HG03521 (cell line): ENCODE measurements around the gene ABCC9.

Source experiments
- ATAC-seq: cut with Tn5 transposase; IDR thresholded peaks from one replicate; pipeline ENCODE4 v1.9.1; 2021; ENCODE audit warnings: mild to moderate bottlenecking, moderate library complexity; ENCODE audit not compliant: unreplicated experiment

The ABCC9 gene

DNA sequence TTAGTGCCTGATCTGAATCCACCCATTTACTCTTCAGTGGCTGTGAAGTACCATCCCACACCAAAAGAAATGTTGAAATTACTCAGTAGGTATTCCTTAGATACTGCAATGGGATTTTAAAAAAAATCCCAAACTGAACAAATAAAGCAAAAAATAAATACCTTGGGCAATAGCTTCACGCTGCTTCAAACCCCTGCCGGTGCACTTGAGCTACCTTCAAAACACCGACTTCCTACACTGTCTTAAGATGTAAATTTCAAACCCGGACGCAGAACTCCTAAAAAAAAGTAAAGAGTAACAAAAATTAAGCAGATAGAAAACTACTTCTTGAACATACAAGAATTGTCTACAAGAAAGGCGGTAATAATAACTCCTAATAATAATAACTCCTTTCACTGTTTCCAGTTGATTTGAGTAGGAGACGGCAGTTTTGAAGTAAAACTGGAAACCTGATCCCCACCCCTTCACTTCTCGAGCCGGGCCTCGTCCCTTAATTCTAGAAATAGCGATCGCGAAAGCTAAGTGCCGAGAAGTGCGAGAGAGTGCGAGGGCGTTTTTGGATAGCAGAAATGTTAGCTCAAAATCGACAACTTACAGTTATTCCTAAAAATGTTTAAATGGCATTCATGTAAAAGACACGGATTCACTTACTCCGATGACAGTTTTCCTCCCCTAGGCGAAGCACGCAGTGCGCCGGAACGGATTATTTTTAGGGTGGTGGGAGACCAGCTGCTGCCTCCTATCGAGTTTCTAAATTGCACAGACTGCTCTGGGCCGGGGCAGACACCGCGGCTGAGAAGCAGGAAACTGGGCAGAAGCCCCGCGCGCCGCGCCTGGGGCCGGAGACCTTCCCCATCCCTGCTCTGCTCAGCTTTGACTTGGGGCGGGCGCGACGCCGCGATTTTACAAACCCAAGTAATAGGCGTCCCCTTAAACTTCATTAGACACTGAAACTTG, at the start of gene ABCC9:
TSS of gene ABCC9 (minus strand) at position 878 of the 957 bp plus-strand sequence. CDS start 4,752 bp downstream, outside the sequence.
- ATAC-seq: no peak

DNA sequence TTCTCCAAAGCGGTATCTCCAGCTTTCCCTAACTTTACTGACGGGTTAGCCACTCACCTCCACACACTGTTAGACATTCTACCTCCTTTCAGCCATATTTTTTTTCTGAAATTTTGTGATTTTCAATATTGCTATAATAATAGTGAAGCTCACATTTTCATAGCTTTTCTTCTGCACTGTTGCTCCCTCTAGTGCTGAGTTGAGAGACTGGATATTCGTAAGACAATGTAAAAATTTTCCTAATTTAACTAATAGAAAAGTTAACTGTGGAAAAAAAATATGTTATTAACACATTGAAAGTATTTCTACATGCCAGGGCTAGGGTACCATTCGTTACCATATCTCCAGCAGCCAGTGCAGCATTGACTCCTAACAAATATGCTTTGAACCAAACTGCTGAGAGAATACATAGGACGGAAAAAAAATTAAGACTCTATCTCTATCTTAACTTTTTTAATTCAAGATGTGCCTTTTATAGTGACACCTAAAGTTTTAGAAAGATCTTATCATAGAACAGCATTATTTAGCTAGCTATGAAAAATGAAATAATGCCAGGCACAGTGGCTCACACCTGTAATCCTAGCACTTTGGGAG, 48.7 kb upstream of the ABCC9 start:
- ATAC-seq: no peak

DNA sequence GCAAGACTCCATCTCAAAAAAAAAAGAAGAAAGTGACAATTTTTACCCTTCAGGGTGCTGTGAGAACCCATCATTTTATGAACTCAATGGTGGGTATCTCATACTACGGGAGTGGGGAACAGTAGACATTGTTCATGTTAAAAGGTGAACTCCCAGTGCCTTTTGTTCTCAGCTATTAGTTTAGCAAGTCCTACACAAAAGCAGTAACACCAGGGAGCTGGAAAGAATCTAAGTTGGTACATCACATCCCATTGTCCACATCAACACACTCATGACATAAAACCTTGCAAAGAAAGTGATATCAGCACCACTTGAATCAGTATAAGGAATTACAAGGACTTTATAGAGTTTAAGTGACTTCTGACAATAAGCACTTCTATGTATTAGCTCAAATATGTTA, 47.4 kb upstream of the ABCC9 start:
- no peak for ATAC-seq

DNA sequence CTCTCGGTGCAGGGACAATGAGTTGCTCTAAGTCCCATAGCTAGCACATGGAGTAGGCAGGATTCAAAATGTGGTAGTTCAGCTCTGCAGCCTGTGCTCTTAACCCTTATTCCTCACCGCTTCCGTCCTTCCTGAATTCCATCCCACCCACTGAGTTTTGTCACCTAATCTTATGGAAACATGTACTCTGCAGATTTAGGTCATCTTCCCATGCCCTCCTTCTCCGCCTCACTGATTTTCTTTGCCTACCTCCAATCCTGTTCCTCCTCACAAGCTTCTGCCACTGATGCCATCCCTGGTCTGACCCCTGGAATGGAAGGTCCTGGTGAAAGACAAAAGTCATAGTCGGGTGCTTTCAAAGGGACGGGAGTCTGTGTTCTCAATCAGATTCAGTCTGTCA, 46.5 kb upstream of the ABCC9 start:
- no peak for ATAC-seq

DNA sequence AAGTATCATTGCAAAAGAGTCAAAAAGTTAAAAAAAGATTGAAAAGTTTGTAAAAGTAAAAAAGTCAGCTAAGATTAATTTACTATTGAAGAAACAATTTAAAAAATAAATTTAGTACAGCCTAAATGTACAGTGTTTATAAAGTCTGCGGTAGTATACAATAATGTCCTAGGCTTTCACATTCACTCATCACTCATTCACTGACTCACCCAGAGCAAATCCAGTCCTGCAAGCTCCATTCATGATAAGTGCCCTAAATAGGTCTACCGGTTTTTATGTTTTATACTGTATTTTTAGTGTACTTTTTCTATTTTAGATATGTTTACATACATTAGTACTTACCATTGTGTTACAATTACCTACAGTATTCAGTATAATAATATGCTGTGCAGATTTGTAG, 43.9 kb upstream of the ABCC9 start:
- no peak for ATAC-seq

DNA sequence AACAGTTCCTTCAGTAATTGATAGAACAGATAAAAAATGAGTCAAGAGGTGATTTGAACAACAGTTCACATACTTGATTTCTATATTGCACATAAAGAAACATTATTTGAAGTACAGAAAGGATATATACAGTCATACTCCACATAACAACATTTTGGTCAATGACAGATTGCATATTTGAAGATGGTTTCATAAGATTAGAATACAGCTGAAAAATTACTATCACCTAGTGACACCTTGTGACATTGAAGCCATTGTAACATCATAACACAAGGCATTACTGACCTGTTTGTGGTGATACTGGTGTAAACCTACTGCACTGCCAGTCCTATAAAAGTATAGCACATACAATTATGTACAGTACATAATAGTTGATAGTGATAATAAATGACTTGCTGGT, 43.1 kb upstream of the ABCC9 start:
- no peak for ATAC-seq

DNA sequence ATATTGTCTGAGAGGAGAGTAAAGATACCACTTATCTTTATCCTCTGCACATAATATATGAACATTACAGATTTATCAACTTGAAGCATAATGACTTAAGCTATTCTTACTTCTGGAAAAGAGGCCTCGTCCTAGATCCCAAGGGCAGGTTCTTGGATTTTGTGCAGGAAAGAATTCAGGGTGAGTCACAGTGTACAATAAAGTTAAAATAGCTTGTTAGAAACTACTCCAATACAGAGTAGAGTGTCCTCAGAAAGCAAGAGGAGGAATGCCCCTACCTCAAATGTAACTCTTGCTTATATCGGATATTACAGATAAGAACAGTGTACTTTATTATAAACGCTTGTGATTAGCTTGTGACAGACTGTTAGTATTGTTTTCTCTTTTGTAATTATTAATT, 41.9 kb upstream of the ABCC9 start:
- no peak for ATAC-seq

DNA sequence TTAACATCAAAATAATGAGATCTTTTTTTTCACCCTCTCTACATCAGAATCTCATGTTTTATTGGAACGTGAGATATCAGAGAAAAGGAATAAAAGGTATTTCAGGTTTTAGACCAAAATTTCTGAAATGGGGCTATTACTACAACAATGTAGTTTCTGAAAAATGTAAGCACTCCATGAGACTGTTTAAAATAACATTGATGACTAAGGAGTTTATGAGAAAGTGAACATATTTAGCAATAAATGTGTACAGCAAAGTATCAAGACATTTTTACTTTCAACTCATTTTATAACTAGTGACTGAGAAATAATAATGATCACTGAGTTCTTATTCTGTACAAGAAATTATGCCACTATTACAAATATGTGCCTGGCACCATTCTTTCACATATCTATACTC, 39.3 kb upstream of the ABCC9 start:
- no peak for ATAC-seq

DNA sequence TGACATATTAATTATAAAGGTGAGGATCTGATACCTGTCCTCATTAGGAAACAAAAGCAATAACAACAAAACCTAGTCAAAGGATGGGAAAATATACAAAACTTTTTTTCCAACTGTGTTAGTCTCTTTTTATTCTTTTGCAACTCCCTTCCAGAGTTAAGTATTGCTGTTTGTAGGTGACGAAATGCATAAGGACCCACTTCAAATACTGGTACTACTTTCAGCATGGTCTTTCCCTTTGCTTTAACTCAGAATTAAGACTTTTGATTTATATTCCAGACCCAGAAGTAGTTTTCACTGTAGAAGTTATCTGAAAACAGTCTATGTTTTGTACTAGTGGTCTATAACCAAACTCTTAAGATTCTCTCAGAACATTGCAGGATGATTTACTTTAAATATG, 34.1 kb upstream of the ABCC9 start:
- ATAC-seq: no peak

DNA sequence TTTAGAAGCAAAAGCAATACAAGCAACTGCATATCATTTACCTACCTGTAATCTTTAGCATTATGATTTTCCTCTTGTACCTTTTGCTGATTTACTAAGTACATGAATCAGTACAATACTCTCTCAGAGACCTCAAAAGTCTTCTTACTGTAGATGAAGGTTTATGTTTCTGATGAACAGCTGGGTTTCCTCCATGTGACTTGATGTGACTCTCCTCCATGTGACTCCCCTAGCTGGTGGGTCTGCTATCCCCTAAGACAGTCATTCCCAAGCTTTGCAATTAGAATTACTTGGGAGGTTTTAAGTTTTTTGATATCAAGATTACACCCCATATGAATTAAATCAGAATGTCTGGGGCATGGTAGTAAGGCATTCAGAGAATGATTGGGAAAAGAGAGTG, 32.0 kb upstream of the ABCC9 start:
- no peak for ATAC-seq

DNA sequence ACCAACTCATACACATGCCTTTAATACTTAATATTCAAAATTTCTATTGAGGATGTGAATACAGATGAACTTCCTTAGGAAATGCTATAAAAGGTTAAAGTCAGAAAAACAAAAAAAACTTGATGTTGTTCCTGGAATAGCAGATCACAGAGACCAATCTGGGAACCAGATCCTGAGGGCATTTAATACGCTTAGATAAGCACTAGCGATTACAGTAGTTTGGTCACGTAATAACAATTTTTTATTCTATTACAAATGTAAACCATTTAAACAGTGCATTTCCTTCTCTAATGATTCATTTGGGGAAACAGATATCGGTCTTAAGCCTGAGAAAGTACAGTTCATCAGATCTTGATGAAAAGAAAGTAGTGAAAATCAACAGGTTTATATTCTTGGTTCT, 30.8 kb upstream of the ABCC9 start:
- no peak for ATAC-seq

DNA sequence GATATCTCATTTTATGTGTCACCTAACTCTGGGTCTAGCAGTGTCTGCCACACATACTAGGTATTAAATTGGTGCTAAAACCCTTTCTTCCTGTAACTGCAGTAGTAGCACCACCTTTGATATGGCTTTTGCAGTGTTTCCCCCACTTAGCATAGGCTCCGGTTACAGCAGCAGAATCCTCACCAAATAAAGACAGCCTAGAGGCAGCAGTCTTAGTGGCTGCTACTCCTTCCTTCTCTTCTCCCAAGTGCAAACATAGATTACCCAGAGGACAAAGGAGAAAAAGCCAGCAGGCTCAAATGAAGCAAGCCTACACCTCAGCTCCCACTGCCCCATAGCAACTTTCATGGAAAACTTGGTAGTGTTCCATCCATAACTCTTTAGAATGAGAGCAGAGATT, 30.1 kb upstream of the ABCC9 start:
- no peak for ATAC-seq

DNA sequence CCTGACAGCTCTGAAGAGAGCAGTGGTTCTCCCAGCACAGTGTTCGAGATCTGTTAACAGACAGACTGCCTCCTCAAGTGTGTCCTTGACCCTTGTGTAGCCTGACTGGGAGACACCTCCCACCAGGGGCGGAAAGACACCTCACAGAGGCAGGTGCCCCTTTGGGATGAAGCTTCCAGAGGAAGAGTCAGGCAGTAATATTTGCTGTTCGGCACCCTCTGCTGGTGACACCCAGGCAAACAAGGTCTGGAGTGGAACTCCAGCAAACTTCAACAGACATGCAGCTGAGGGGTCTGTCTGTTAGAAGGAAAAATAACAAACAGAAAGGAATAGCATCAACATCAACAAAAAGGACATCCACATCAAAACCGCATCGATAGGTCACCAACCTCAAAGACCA, 21.6 kb upstream of the ABCC9 start:
- no peak for ATAC-seq

DNA sequence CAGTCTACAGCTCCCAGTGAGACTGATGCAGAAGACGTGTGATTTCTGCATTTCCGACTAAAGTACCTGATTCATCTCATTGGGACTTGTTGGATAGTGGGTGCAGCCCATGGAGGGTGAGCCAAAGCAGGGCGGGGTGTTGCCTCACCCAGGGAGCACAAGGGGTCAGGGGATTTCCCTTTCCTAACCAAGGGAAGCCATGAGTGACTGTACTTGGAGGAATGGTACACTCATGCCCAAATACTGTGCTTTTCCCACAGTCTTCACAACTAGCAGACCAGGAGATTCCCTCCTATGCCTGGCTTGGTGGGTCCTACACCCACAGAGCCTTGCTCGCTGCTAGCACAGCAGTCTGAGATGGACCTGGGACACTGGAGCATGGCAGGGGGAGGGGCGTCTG, 21.0 kb upstream of the ABCC9 start:
- no peak for ATAC-seq

DNA sequence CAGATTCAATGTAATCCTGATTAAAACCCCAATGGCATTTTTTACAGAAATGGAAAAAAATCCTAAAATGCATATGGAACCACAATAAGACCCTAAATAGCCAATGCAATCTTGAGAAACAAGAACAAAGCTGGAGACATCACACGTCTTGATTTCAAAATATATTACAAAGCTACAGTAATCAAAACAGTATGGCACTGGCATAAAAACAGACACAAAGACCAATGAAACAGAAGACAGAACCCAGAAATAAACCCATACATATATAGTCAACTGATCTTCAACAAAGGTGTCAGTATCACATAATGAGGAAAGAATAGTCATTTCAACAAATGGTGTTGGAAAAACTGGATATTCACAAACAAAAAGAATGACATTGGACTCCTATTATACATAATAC, 9.4 kb upstream of the ABCC9 start:
- no peak for ATAC-seq

DNA sequence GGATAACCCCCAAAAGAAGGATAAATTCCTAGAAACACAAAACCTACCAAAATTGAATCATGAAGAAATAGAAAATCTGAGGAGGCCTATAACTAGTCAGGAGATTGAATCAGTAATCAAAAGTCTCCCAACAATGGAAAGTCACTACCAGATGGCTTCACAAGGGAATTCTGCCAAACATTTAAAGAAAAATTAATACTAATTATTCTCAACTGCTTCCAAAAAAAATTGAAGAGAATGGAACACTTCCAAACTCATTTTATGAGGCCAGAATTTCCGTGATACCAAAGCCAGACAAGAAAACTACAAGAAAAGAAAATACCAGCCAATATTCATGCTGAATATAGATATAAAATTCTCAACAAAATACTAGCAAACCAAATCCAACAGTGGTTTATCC, 7.8 kb upstream of the ABCC9 start:
- ATAC-seq: no peak

DNA sequence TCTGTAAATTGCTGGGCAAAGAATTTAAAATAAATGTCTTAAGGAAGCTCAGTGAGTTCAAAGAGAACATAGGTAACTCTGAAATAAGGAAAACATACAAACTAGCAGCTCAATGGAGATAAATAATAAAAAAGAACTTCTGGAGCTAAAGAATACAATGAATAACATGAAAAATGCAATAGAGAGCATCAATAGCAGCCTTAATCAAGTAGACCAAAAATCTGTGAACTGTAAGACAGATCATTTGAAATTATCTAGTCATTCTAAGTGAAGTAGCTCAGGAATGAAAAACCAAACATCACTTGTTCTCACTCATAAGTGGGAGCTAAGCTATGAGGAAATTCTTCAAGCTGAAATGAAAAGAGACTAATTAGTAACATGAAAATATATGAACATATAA, 5.8 kb upstream of the ABCC9 start:
- no peak for ATAC-seq

DNA sequence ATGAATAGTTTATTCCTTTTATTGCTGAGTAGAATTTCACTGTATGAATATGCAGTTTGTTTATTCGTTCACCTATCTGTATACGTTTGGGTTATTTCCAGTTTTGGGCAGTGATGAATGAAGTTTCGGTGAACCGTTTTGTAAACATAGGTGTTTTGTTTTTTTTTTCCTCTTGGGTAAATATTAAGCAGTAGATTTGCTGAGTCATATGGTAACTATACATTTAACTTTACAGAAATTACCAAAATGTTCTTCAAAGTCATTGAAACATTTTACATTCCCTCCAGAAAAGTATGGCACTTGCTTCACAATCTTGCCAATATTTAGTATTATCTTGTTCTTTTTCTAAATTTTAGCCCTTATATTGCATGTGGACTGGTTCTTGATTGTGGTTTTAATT, 3.8 kb upstream of the ABCC9 start:
- no peak for ATAC-seq

DNA sequence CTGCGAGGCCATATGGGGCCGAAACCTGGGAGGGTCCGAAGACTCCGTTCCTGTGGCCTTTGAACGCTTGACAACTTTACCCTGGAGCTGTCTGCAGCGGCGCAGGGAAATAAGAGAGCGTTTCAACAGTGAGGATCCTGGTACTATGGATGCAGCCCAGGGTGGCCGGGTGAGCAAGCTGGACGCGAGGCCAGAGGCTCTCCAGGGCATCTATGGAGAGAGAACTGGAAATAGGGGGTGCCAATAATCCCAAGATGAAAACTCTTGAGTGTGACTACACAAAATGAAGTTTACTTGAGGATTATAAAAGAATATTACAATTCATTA, 1.1 kb upstream of the ABCC9 start:
- no peak for ATAC-seq

DNA sequence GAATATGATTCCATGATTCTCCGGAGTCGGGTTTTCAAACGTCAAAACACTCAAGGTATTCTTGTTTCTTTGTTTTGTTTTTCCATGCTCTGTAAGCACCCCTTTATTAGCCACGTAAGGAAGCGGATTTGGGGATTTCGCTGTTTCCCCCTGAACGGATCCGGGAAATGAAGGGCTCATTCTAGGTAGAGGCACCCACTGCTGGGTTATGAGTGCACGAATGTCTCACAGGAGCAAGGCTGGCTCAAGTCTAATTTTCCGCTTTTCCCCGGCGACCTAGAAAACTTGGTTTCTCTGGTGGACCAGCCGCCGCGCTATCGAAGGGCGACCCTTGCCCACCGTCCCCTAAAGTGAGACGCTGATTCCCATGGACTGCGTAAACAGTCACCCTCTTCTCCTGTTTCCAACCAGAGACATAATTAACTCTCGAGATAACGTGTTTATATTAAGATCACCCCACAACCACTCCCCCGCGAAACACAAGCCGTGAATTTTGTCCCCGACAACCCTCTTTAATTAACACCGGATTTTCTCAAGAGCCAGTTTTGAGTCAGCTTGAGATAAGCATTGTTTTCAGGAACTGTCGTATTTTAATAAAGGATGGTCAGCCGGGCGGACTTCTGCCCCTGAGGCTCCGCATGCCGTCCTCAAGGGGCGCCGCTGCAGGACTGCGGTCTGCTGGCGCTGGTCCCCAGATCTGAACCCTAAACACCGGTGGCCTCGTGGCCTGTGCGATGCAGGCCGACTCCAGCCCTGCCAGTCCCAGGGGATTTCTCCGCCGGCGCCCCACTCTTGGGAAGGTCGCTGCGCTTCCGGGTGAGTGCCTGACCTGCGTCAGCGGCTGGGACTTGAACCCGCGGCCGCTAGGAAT, 515 bp upstream of the ABCC9 start:
- ATAC-seq: no peak

DNA sequence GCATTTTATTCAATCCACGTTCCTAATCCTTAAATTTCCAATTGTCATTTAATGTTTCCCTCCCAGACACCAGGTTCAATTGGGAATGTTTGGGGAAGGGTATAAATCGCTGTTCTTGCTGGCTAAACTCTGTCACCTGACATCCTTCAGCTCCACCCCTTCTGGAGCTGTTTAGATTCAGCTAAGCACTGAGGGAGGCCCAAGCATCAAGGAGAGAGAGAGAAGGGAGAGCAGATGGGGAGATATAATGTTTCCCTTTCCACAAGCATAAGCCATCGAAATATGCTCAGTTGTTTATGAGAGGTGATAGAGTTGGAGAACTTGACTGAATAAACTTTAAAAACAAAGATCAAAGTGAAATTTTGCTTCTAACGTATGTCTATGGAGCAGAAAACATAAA, 1.8 kb downstream of the ABCC9 start:
- ATAC-seq: no peak

DNA sequence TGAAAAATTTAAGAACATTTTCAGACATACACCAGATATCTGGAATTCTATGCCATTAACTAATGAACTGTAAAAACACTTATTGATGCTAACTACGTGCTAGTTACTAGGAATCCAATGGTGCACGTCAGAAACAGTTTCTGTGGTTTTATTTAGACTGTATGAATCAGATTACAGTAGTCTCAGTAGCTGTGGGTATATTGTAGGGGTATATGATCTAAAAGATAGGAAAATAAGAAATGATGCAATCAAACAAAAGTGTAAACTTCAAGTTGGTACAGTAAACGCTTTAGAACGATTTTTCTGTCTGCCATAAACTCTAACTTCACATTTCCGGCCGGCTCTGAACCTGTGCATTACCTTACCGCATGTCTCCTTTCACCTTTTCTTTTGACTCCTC, 2.3 kb downstream of the ABCC9 start:
- no peak for ATAC-seq
